ENCODE results near the gene LRATD1. TPM values are rescaled to one million over a fixed set of nuclear protein-coding genes. Genes with fewer than 3 reads are reported as not detected.

LRATD1 gene
- total and polyA plus RNA-seq, 2 donors (not counting 3 experiments of a cell fraction or from before 2014, with no cell fraction given), result not detected

- POLR2A ChIA-PET, result no interaction called here
- dilution Hi-C loops (cut with MboI; ENCODE audit: extremely low pct_ligation_motif_present, low sequenced_read_pairs), result no loop called here
- intact Hi-C loops (cut with micrococcal nuclease), result loop anchor here (1.0 kb wide), 1 partner anchor 943 kb away; no protein-coding TSS in a partner anchor
Observed at GRCh38 chr2:14634182-14634488, 1.6 kb downstream of the LRATD1 start.

More at GRCh38 chr2:14634182-14634488, 1.6 kb downstream of the LRATD1 start:
- no TSS peak for BruUV-seq (replicated peaks)
- H3K9ac ChIP-seq (replicated peaks; ENCODE audit: extremely low read depth, insufficient read depth, low read length), result no peak overlapping the region
- H3K4me2 ChIP-seq (ENCODE audit: insufficient read depth, low read length), result no peak overlapping the region
- H3K9me3 ChIP-seq (replicated peaks; ENCODE audit: control insufficient read depth, insufficient read depth, low read length), result no peaks in the 10 kb centered on the region
- no peak overlapping the region for H3K4me3 ChIP-seq (replicated peaks in 1 of 3; ENCODE audit: insufficient read depth in 1 of 3, low read depth in 1 of 3, low read length in 3 of 3)
- CTCF ChIA-PET, result interaction anchor here (1.1 to 2.4 kb wide), 2 partner anchors 943 to 956 kb away, joined by 3 to 16 read pairs; no protein-coding TSS in a partner anchor
- H3K9me1 ChIP-seq (replicated peaks; ENCODE audit: control insufficient read depth, extremely low read depth, insufficient read depth, low read length), result no peaks in the 10 kb centered on the region
- H3K27me3 ChIP-seq (ENCODE audit: control insufficient read depth in 2 of 2, insufficient read depth in 2 of 2, low read length in 2 of 2), result peaks cover 31 to 41% of the 10 kb centered on the region in 2 experiments
- H3K4me1 ChIP-seq (ENCODE audit: control insufficient read depth, extremely low read depth, insufficient read depth, low read length), result peaks cover 2% of the 10 kb centered on the region
- no peaks in the 10 kb centered on the region for H4K20me1 ChIP-seq (replicated peaks; ENCODE audit: control insufficient read depth, extremely low read depth, insufficient read depth, low read length)
- no peak for FAIRE-seq
- H2AFZ ChIP-seq (ENCODE audit: low read depth, low read length), result no peak overlapping the region
- no peaks in the 10 kb centered on the region for H3K79me2 ChIP-seq (ENCODE audit: control insufficient read depth, insufficient read depth, low read length)
- no peak for DNase-seq (ENCODE audit: low read depth, low spot score)
- TF ChIP-seq MAX (IDR thresholded peaks at IDR 0.05; ENCODE audit: insufficient read depth, insufficient read length) (no peak), EZH2 (IDR thresholded peaks at IDR 0.05; ENCODE audit: borderline replicate concordance, low read depth, low read length, severe bottlenecking) (no peak), POLR2A (IDR thresholded peaks at IDR 0.05; ENCODE audit: low read depth, low read length) (no peak), FOS (IDR thresholded peaks at IDR 0.05; ENCODE audit: borderline replicate concordance, insufficient read depth, low read length) (no peak), CTCF (IDR thresholded peaks at IDR 0.05; ENCODE audit: extremely low read depth in 1 of 2, insufficient read depth in 1 of 2, low read depth in 1 of 2, low read length in 2 of 2) (no peak), POLR2AphosphoS5 (IDR thresholded peaks at IDR 0.05; ENCODE audit: insufficient read depth, low read depth, low read length) (no peak), GATA2 (IDR thresholded peaks at IDR 0.05; ENCODE audit: insufficient read depth, insufficient read length, low read depth, low read length) (no peak), JUN (IDR thresholded peaks at IDR 0.05; ENCODE audit: borderline replicate concordance, insufficient read depth, insufficient read length, low read depth) (no peak), MYC (IDR thresholded peaks at IDR 0.05; ENCODE audit: low read depth, low read length) (no peak)
- H3K36me3 ChIP-seq (ENCODE audit: control insufficient read depth in 2 of 2, extremely low read depth in 1 of 2, insufficient read depth in 2 of 2, low read length in 2 of 2), result no peaks in the 10 kb centered on the region
- no peak overlapping the region for H3K27ac ChIP-seq (ENCODE audit: insufficient read depth, low read depth, low read length)

All from endothelial cell of umbilical vein (primary cell).